NCI-H345 treated with DMSO at 0.1 percent for 48 hours (cell line): ENCODE results near the gene MYO1A.
A peak's percentile ranks its signal among the peaks of the same experiment; 100 is the strongest.
"Not testable (repeated sequence)": the region's sequence is repeated elsewhere in the genome, so short reads cannot be mapped to it uniquely, and the experiment has no call there.

Experiments
- DNase-seq: peaks from one replicate; lab custom pipeline; 2025; ENCODE audit not compliant: unreplicated experiment; lab: John Stamatoyannopoulos, UW

Gene MYO1A

DNA sequence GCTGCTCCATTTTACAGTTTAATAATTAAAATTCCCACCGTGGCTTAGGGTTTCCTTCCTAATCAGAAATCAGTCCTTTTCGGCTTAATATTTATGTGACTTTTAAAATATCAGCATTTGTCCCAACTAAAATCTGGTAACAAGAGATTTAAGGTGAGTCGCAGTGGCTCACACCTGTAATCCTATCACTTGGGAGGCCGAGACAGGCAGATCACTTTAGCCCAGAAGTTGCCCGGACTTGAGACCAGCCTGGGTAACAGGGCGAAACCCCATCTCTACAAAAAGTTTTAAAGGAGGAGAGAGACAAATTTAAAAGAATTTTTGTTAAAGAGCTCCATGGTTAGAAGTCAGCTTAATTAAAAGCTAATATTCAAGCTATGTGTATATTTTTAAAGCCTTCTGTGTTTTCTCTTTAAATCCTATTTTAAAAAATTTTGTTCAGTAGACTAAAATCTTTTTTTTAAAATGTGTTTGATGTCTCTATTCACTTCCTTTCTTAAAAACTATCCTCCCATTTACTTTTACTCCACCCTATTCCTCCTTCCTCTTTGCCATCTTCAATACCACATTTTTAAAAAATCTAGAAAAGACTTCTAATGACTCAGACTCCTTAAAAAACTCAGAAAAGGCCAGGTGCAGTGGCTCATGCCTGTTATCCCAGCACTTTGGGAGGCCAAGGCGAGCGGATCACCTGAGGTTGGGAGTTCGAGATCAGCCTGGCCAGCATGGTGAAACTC, 29.8 kb downstream of the MYO1A start:
- DNase-seq = no peak

DNA sequence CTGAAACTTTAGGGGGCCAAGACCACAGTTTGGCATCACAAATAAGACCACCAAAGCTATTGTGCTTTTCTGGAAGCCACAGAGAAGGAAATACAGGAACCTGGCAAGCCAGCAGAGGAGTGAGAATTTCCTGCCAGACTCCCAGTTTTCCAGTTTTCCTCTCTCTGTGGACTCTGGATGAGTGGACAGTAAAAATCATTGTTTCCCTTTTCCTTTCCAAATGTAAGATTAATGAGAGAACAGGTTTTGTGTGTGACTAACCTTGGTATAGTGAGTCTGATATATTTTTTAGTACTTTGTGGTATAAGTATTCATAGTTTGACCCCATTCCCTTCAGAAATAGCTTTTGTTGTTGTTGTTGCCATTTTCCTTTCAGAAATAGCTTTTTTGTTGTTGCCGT, 31.0 kb downstream of the MYO1A start:
- no peak for DNase-seq

DNA sequence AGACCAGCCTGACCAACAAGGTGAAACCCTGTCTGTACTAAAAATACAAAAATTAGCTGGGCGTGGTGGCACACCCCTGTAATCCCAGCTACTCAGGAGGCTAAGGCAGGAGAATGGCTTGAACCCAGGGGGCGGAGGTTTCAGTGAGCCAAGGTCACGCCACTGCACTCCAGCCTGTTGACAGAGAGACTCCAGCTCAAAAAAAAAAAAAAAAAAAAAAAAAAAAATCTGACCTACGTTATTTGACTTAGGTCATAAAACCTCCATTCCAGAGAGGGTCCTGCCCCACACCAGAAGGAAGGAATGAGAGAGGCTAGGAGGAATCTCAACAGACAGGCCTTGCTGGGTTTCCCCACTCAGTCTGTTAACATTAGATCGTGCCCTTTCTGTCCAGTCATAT, 31.6 kb downstream of the MYO1A start:
- DNase-seq = not testable (repeated sequence)

DNA sequence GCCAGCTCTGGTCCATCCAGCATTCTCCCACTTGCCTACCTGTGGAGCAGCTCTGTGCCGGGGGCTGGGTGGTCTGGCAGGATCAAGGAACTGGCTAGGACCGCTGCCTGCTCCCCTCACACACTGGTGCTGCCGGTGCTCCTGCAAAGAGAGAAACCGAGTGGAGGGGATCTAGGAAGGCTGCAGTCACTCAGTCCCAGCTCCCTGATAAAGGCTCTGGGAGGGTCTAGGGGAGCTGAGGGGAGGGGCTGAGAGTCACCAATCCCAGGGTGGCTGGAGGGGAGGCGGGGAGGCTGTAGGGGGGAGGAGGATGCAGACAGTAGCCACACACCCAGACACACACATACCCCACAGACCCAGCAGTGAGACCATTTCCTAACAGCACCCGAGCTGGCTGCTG, 33.6 kb downstream of the MYO1A start, which contains the start of gene TAC3:
TSS of gene TAC3 (minus strand) at position 182 of the 400 bp plus-strand sequence. CDS start 732 bp downstream, outside the sequence.
- no peak for DNase-seq

GRCh38 chr12:57012600-57013465, 37.1 kb downstream of the MYO1A start:
- no peak for DNase-seq

GRCh38 chr12:57011438-57012424, 38.2 kb downstream of the MYO1A start:
- no peak for DNase-seq

- DNase-seq = no peak
These were observed 39.2 kb downstream of the MYO1A start for GRCh38 chr12:57010627-57011247.

DNA sequence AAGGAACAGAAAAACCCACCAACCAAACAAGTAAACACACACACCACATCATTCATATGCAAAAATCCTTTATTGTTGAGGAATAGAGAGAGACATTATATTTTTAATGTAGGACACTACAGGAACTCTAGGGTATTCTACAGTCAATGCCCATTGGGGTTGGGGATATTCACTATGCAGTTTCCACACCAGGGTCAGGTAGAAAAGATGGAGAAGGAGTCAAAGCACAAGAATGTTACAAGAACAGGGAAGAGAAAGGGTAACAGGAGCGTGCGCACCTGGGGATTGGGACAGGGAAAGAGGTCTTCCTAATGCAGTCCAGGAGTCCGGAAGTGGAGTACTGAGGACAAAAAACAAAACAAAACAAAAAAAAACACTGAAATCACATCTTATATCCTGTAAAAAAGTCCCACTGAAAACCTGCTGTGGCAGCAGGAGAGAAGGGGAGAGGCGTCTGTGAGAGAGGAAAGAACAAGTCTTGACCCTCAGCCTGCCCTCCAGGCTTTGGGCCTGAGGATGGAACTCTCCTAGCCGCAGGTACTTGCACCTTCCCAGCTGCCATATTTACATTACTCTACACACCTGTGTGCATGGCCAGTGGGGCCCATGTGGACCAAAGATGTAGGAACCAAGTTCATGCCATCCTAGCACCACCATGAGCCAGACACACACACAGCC, 39.8 kb downstream of the MYO1A start:
- DNase-seq = no peak

GRCh38 chr12:57008178-57008577, 41.8 kb downstream of the MYO1A start:
- DNase-seq = peak; percentile 28

DNA sequence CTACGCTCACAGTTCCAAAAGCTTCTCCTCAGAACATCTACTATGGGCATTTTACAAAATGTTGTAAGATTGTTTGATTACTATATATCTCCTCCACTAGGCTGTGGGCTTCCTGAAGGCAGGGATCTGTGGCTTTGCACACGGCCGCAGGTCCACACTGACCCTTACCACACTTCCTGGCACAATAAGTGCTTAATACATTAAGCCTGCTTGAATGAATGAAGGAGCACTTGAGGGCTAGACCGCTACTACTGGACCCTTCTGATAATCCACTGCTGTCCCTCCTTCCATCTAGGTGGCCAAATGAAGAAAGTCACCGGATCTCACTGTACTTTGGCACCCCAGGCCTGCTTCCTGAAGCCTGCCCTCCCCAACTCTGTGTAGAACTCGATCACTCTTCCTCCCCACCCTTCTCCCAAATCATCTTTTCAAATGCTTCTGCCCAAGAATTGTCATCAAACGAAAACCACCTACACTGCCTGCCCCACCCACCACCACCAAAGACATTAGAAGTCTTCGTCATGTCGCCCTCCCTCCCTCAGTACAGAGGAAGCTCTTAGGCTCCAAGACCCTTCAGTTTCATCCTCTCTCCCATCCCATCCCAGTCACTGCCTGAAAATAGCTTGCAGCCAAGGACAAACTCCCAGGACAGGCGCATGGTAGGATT, 43.0 kb downstream of the MYO1A start:
- no peak for DNase-seq

GRCh38 chr12:57005980-57006808, 43.7 kb downstream of the MYO1A start, which contains the start of gene ZBTB39:
TSS of gene ZBTB39 (minus strand) at chr12:57006546. CDS start at chr12:57004917, 1,629 bp downstream.
- peak; percentile 21 for DNase-seq

DNA sequence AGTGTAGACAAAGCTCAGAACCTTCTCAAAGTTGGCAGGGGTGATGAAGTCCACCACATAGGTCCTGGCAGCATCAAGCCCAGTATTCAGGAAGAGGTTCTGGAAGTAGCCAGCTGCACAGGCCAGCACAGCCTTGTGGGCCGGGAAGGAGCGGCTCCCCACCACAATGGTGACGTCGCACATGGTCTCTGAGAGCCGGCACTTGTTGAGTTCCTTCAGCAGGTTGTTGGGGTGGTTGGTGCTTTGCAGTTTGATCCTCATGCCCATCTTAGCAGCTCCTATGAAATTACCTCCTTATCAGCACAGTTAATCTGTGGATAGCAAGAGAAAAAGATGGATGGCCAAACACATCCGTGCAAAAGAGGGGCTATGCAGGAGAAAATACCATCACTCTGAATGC, 45.3 kb downstream of the MYO1A start:
- DNase-seq = no peak

GRCh38 chr12:57003395-57003794, 46.5 kb downstream of the MYO1A start:
- DNase-seq = no peak

DNA sequence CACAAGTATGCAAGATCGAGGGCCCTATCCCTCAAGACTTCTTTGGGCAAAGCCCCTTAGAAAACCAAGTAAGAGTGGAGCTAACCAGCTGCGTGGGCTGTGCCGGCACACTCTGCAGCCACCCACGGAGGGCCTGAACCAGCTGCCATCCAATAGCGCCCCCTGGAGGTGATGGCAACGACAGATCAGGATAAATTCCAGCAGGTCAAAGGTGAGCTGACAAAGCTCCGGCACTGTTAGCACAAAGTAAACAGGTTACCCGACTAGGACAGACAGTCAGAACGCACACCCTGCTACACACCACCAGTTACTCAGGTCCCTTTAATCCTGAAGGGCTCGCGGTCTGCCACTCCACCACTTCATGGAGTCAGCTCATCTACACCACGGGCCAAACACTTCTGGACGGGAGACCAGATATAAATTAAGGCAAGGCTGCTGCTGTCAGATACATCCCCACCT, 48.5 kb downstream of the MYO1A start:
- DNase-seq = no peak

GRCh38 chr12:57000393-57000792, 49.5 kb downstream of the MYO1A start:
- no peak for DNase-seq

GRCh38 chr12:56999456-56999855, 50.5 kb downstream of the MYO1A start:
- no peak for DNase-seq

- DNase-seq = no peak
These were observed 50.9 kb downstream of the MYO1A start for GRCh38 chr12:56998981-56999380.

DNA sequence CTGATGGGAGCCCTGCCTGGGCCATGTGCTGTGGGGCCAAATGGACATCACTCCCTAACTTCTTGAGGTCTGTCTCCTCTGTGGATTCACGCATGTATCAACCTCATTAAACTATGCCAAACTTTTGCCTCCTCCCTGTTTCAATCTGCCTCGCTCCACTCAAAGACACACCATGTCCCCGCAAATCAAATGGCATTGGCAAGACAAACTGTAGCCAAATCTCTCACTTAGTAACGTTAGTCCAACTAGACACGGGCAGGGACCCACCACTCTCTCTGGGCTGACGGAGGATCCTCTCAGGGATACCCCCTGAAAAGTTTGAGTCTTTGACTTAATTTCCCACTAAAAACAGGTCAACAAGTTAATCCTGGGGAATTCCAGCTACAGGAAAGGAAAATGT, 51.6 kb downstream of the MYO1A start:
- DNase-seq = no peak
